Activated CD8-positive, alpha-beta memory T cell treated with anti-CD3 and anti-CD28 coated beads for 36 hours (primary cell): Measurements from ENCODE around the gene GNB5. TPM values are rescaled to one million over a fixed set of nuclear protein-coding genes. Genes with fewer than 3 reads are reported as not detected.

ENCODE experiments used
- CTCF ChIA-PET: fragments of 350-600 bp; sonication (Branson Sonifier 250); formaldehyde crosslinking; loops from one replicate; lab custom pipeline; 2021; ENCODE audit warnings: antibody characterized with exemption; lab: Charles Lee
- POLR2A ChIA-PET: fragments of 350-600 bp; sonication (Branson Sonifier 250); formaldehyde crosslinking; loops from one replicate; lab custom pipeline; 2021; ENCODE audit warnings: antibody characterized with exemption; lab: Charles Lee
- total RNA-seq, 2 experiments: library from RNA; stranded (reverse); gene quantifications; one replicate each; pipeline ENCODE4 v1.2.3, GENCODE V29; 2021

GNB5 gene
- total RNA-seq, result 10 to 100 TPM; 15.6 to 17.5 TPM

GRCh38 chr15:52191207-52191606, at the start of gene GNB5:
Gene GNB5 (minus strand): TSS chr15:52191392. CDS start chr15:52184676, 6,716 bp downstream.
- ChIA-PET CTCF (interaction anchor here (0.6 to 0.9 kb wide), 2 partner anchors 12 to 17 kb away, joined by 3 to 4 read pairs; no protein-coding TSS in a partner anchor), POLR2A (no interaction called here)

- ChIA-PET POLR2A (no interaction called here), CTCF (interaction anchor here (1.0 to 1.1 kb wide), 2 partner anchors 10 to 13 kb away, joined by 3 read pairs; no protein-coding TSS in a partner anchor)
Observed at GRCh38 chr15:52240166-52240565, 49.0 kb upstream of the GNB5 start.

GRCh38 chr15:52238989-52239525, 47.9 kb upstream of the GNB5 start:
- ChIA-PET POLR2A (interaction anchor here (0.6 kb wide), 1 partner anchor 18 kb away, joined by 7 read pairs; no protein-coding TSS in a partner anchor), CTCF (interaction anchor here (1.1 kb wide), 1 partner anchor 9 kb away, joined by 3 read pairs; no protein-coding TSS in a partner anchor)

GRCh38 chr15:52238149-52238548, 47.0 kb upstream of the GNB5 start:
- CTCF ChIA-PET, result no interaction called here

GRCh38 chr15:52236013-52236412, 44.8 kb upstream of the GNB5 start:
- CTCF ChIA-PET, result no interaction called here
- POLR2A ChIA-PET, result no interaction called here

More at GRCh38 chr15:52238149-52238548, 47.0 kb upstream of the GNB5 start:
- POLR2A ChIA-PET, result no interaction called here

- POLR2A ChIA-PET, result no interaction called here
- CTCF ChIA-PET, result interaction anchor here (0.5 to 1.5 kb wide), 2 partner anchors 156 to 499 kb away, joined by 3 read pairs; no protein-coding TSS in a partner anchor
Observed at GRCh38 chr15:52234596-52235541, 43.7 kb upstream of the GNB5 start.

- POLR2A ChIA-PET, result no interaction called here
- CTCF ChIA-PET, result interaction anchor here (1.5 kb wide), 1 partner anchor 154 kb away, joined by 3 read pairs; no protein-coding TSS in a partner anchor
Observed at GRCh38 chr15:52233405-52233804, 42.2 kb upstream of the GNB5 start.

- POLR2A ChIA-PET, result no interaction called here
- CTCF ChIA-PET, result no interaction called here
Observed at GRCh38 chr15:52232327-52232726, 41.1 kb upstream of the GNB5 start.

GRCh38 chr15:52230073-52230472, 38.9 kb upstream of the GNB5 start:
- ChIA-PET CTCF (interaction anchor here (1.4 kb wide), 1 partner anchor 9 kb away, joined by 3 read pairs; no protein-coding TSS in a partner anchor), POLR2A (no interaction called here)

- POLR2A ChIA-PET, result no interaction called here
- CTCF ChIA-PET, result interaction anchor here (1.3 to 1.4 kb wide), 2 partner anchors 11 to 53 kb away, joined by 3 to 4 read pairs; no protein-coding TSS in a partner anchor
Observed at GRCh38 chr15:52228921-52229320, 37.7 kb upstream of the GNB5 start.

GRCh38 chr15:52227456-52227855, 36.3 kb upstream of the GNB5 start:
- ChIA-PET CTCF (interaction anchor here (0.5 to 2.7 kb wide), 13 partner anchors 10 to 256 kb away, joined by 3 to 8 read pairs (median 3); partner anchors contain the start of gene LEO1), POLR2A (no interaction called here)

GRCh38 chr15:52225230-52225629, 34.0 kb upstream of the GNB5 start:
- POLR2A ChIA-PET, result no interaction called here

GRCh38 chr15:52224211-52224610, 33.0 kb upstream of the GNB5 start:
- CTCF ChIA-PET, result no interaction called here
- POLR2A ChIA-PET, result no interaction called here

More at GRCh38 chr15:52225230-52225629, 34.0 kb upstream of the GNB5 start:
- CTCF ChIA-PET, result no interaction called here

GRCh38 chr15:52221730-52222129, 30.5 kb upstream of the GNB5 start:
- POLR2A ChIA-PET, result no interaction called here
- CTCF ChIA-PET, result no interaction called here

GRCh38 chr15:52220937-52221660, 29.9 kb upstream of the GNB5 start:
- POLR2A ChIA-PET, result no interaction called here
- CTCF ChIA-PET, result interaction anchor here (1.6 kb wide), 1 partner anchor 142 kb away, joined by 4 read pairs; no protein-coding TSS in a partner anchor

- ChIA-PET CTCF (interaction anchor here (0.7 to 1.6 kb wide), 2 partner anchors 22 to 141 kb away, joined by 4 read pairs; no protein-coding TSS in a partner anchor), POLR2A (interaction anchor here (0.7 kb wide), 1 partner anchor 49 kb away, joined by 3 read pairs; no protein-coding TSS in a partner anchor)
Observed at GRCh38 chr15:52220251-52220650, 29.1 kb upstream of the GNB5 start.

- POLR2A ChIA-PET, result no interaction called here
- CTCF ChIA-PET, result no interaction called here
Observed at GRCh38 chr15:52218816-52219215, 27.6 kb upstream of the GNB5 start.

- ChIA-PET POLR2A (no interaction called here), CTCF (no interaction called here)
Observed at GRCh38 chr15:52218371-52218770, 27.2 kb upstream of the GNB5 start.

GRCh38 chr15:52217186-52217585, 26.0 kb upstream of the GNB5 start:
- ChIA-PET POLR2A (no interaction called here), CTCF (interaction anchor here (0.5 to 1.4 kb wide), 2 partner anchors 10 to 53 kb away, joined by 3 to 8 read pairs; no protein-coding TSS in a partner anchor)
